ENCODE results near the gene PLXNA2. TPM values are rescaled to one million over a fixed set of nuclear protein-coding genes. Genes with fewer than 3 reads are reported as not detected.

The PLXNA2 gene
- total RNA-seq, 1 donor from 2014 or later, result 0.82 TPM

DNA sequence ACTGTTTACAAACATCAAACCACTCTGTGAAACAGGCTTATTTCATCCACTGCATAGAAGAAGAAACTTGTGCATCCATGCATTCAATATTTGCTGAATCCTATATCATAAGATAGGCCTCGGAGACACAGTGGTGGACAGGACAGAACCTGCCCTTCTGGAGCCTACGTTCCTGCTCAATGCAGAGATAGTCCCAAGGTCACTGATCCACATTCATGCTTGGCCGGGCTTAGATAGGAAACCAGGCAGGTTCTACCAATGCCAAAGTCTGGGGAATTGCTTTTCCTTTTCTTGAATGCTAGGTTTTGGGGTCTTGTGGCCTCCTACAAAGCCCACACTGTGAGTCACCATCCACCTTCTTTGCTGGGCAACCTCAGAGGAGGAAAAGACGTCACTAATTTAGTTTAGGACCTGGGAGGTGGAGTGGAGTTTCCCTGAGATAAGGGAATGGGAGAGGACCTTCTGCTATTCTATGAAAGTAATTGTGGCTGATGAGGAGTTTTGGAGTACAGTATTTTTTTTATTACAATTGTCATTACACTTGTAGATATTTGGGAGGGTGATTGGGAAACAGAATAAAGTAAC lies 233.6 kb downstream of the PLXNA2 start:
- intact Hi-C loops (cut with micrococcal nuclease), result no loop called here

GRCh38 chr1:208009706-208010444 lies 234.3 kb downstream of the PLXNA2 start:
- no peaks in the 10 kb centered on the region for H3K36me3 Mint-ChIP-seq (ENCODE audit: low read depth)
- TF ChIP-seq, protein P1, sequence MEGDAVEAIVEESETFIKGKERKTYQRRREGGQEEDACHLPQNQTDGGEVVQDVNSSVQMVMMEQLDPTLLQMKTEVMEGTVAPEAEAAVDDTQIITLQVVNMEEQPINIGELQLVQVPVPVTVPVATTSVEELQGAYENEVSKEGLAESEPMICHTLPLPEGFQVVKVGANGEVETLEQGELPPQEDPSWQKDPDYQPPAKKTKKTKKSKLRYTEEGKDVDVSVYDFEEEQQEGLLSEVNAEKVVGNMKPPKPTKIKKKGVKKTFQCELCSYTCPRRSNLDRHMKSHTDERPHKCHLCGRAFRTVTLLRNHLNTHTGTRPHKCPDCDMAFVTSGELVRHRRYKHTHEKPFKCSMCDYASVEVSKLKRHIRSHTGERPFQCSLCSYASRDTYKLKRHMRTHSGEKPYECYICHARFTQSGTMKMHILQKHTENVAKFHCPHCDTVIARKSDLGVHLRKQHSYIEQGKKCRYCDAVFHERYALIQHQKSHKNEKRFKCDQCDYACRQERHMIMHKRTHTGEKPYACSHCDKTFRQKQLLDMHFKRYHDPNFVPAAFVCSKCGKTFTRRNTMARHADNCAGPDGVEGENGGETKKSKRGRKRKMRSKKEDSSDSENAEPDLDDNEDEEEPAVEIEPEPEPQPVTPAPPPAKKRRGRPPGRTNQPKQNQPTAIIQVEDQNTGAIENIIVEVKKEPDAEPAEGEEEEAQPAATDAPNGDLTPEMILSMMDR (IDR thresholded peaks at IDR 0.05), result no peak
- CTCF ChIA-PET, result no interaction called here

More for the DNA sequence above, 233.6 kb downstream of the PLXNA2 start:
- TF ChIP-seq, protein P1 (IDR thresholded peaks at IDR 0.05), result no peak
- no peak overlapping the region for H3K4me3 Mint-ChIP-seq
- ATAC-seq (ENCODE audit: low read depth) (no peak), DNase-seq (no peak)
- ChIA-PET POLR2A (no interaction called here), CTCF (no interaction called here)
- no peaks in the 10 kb centered on the region for H3K36me3 Mint-ChIP-seq (ENCODE audit: low read depth)
- H3K27ac Mint-ChIP-seq, result no peak overlapping the region
- peaks cover 3% of the 10 kb centered on the region for H3K27me3 Mint-ChIP-seq
- H3K9me3 Mint-ChIP-seq, result no peaks in the 10 kb centered on the region
- no peaks in the 10 kb centered on the region for H3K4me1 Mint-ChIP-seq

GRCh38 chr1:208009303-208009702 lies 234.9 kb downstream of the PLXNA2 start:
- Mint-ChIP-seq H3K4me1 (no peaks in the 10 kb centered on the region), H3K27ac (no peak overlapping the region), H3K9me3 (no peaks in the 10 kb centered on the region), H3K36me3 (ENCODE audit: low read depth) (no peaks in the 10 kb centered on the region), H3K27me3 (no peaks in the 10 kb centered on the region), H3K4me3 (no peak overlapping the region)
- ATAC-seq (ENCODE audit: low read depth) (no peak), DNase-seq (no peak)
- intact Hi-C loops (cut with micrococcal nuclease), result no loop called here
- ChIA-PET POLR2A (no interaction called here), CTCF (no interaction called here)
- TF ChIP-seq, protein P1 (IDR thresholded peaks at IDR 0.05), result no peak

More at GRCh38 chr1:208009706-208010444, 234.3 kb downstream of the PLXNA2 start:
- DNase-seq (no peak), ATAC-seq (ENCODE audit: low read depth) (no peak)
- POLR2A ChIA-PET, result no interaction called here
- Mint-ChIP-seq H3K27me3 (peaks cover 3% of the 10 kb centered on the region), H3K4me1 (no peaks in the 10 kb centered on the region), H3K9me3 (no peaks in the 10 kb centered on the region), H3K4me3 (no peak overlapping the region), H3K27ac (no peak overlapping the region)
- intact Hi-C loops (cut with micrococcal nuclease), result no loop called here

DNA sequence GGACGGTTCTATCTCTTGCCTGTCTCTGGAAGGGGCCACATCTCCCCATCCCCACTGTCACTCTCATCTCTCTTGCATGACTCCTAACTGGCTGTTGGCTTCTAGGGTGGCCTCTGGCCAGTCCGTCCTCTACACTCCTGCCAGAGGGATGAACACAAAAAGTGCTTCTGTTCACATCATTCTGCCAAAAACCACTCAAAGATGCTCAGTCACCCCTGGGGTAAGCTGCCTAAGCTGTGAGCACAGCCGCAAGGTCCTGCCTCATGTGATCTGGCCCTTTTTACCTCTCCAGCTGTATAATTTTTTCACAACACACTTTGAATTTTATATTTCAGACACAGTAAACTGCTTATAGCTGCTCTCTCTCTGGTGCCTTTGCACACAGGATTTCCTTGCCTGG lies 235.7 kb downstream of the PLXNA2 start:
- Mint-ChIP-seq H3K27ac (no peak overlapping the region), H3K36me3 (ENCODE audit: low read depth) (no peaks in the 10 kb centered on the region), H3K4me3 (no peak overlapping the region), H3K4me1 (no peaks in the 10 kb centered on the region), H3K27me3 (no peaks in the 10 kb centered on the region), H3K9me3 (no peaks in the 10 kb centered on the region)
- intact Hi-C loops (cut with micrococcal nuclease), result no loop called here
- no peak for DNase-seq
- TF ChIP-seq, protein P1 (IDR thresholded peaks at IDR 0.05), result no peak
- CTCF ChIA-PET, result no interaction called here
- POLR2A ChIA-PET, result no interaction called here
- no peak for ATAC-seq (ENCODE audit: low read depth)

DNA sequence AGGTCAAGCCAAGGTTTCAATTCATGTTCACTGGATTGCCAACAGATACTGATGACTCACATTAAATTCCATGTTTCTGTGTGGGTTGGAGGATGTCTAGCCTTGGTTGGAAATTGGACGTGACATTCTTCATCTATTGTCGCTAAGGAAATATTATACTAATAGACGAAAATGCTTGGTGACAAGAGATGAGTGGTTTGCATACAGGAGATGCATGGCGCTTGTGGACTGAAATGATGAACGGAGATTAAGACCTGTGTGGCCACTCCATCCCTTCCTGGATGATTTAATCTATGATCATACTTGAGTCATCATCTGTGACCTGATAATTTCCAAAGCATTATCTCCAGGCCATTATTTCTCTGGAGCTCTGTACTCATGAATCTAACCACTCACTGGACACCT lies 236.2 kb downstream of the PLXNA2 start:
- CTCF ChIA-PET, result interaction anchor here (0.8 to 1.0 kb wide), 2 partner anchors 10 to 86 kb away, joined by 3 read pairs; no protein-coding TSS in a partner anchor

More for the DNA sequence above, 236.2 kb downstream of the PLXNA2 start:
- no peaks in the 10 kb centered on the region for H3K27me3 Mint-ChIP-seq
- no peak overlapping the region for H3K4me3 Mint-ChIP-seq
- H3K9me3 Mint-ChIP-seq, result no peaks in the 10 kb centered on the region
- POLR2A ChIA-PET, result no interaction called here
- DNase-seq (no peak), ATAC-seq (ENCODE audit: low read depth) (no peak)
- intact Hi-C loops (cut with micrococcal nuclease), result no loop called here
- TF ChIP-seq, protein P1 (IDR thresholded peaks at IDR 0.05), result no peak
- H3K4me1 Mint-ChIP-seq, result no peaks in the 10 kb centered on the region
- no peak overlapping the region for H3K27ac Mint-ChIP-seq
- no peaks in the 10 kb centered on the region for H3K36me3 Mint-ChIP-seq (ENCODE audit: low read depth)

All from activated B cell treated with CpG ODN at 0.5 μM for 24 hours (primary cell).